Smooth muscle cell (in vitro differentiated cells): Measurements from ENCODE around the gene PTGDS. TPM values are rescaled to one million over a fixed set of nuclear protein-coding genes. Genes with fewer than 3 reads are reported as not detected.

Experiments used
- DNase-seq: peaks from one replicate; lab custom pipeline; 2025; ENCODE audit not compliant: unreplicated experiment; lab: John Stamatoyannopoulos, UW
- H2AFZ ChIP-seq: fragments of 200-600 bp; sonication (generic); 2 replicates; pipeline ENCODE4 v1.6.0; 2016; ENCODE audit warnings: antibody characterized with exemption, low read depth, mild to moderate bottlenecking
- H3F3A ChIP-seq: fragments of 200-600 bp; sonication (generic); 2 replicates; pipeline ENCODE4 v1.6.0; 2017; ENCODE audit warnings: antibody characterized with exemption, low read depth
- H3K27ac ChIP-seq: fragments of 200-600 bp; sonication (generic); 2 replicates; pipeline ENCODE4 v1.5.1; 2016; ENCODE audit warnings: low read depth, mild to moderate bottlenecking
- H3K27me3 ChIP-seq: fragments of 200-600 bp; sonication (generic); 2 replicates; pipeline ENCODE4 v1.6.1; 2016; ENCODE audit warnings: low read depth, mild to moderate bottlenecking
- H3K36me3 ChIP-seq: fragments of 200-600 bp; sonication (generic); 2 replicates; pipeline ENCODE4 v1.5.1; 2016; ENCODE audit warnings: low read depth
- H3K4me1 ChIP-seq: fragments of 200-600 bp; sonication (generic); 2 replicates; pipeline ENCODE4 v1.5.1; 2016; ENCODE audit warnings: low read depth
- H3K4me2 ChIP-seq: fragments of 200-600 bp; sonication (generic); 2 replicates; pipeline ENCODE4 v1.6.0; 2016; ENCODE audit warnings: mild to moderate bottlenecking
- H3K4me3 ChIP-seq: fragments of 200-600 bp; sonication (generic); 2 replicates; pipeline ENCODE4 v1.5.1; 2016; ENCODE audit warnings: mild to moderate bottlenecking
- H3K79me2 ChIP-seq: fragments of 200-600 bp; sonication (generic); 2 replicates; pipeline ENCODE4 v1.6.0; 2016; ENCODE audit warnings: low read depth, mild to moderate bottlenecking
- H3K9ac ChIP-seq: fragments of 200-600 bp; sonication (generic); 2 replicates; pipeline ENCODE4 v1.6.0; 2016; ENCODE audit warnings: low read depth
- H3K9me3 ChIP-seq: fragments of 200-600 bp; sonication (generic); replicated peaks from 2 replicates; pipeline ENCODE4 v1.5.1; 2016; ENCODE audit warnings: low read depth
- H4K20me1 ChIP-seq: fragments of 200-600 bp; sonication (generic); 2 replicates; pipeline ENCODE4 v1.6.0; 2016; ENCODE audit warnings: low read depth
- WGBS: methylation state at CpG from one replicate; pipeline ENCODE4 v1.1.7; 2016; ENCODE audit warnings: low lambda C conversion rate; 5-methylcytosine and 5-hydroxymethylcytosine counted together
- polyA plus RNA-seq: library from polyadenylated mRNA; unstranded; fragments of >200 nt; fragmentation: Nextera tagmentation; extraction: Ambion mirVana; gene quantifications from 2 replicates; pipeline ENCODE4 v1.2.1, GENCODE V29; 2016
- total RNA-seq: library from RNA; depleted of rRNA; stranded (reverse); fragments of >200 nt; gene quantifications from 2 replicates; pipeline ENCODE4 v1.2.3, GENCODE V29; 2014
- TF ChIP-seq, protein P1 (sequence below): fragments of 200-600 bp; sonication (generic); IDR thresholded peaks from 2 replicates; pipeline ENCODE4 v1.5.1; 2017; ENCODE audit warnings: borderline replicate concordance, mild to moderate bottlenecking, antibody characterized with exemption; ENCODE audit not compliant: insufficient read depth, poor library complexity, severe bottlenecking

Gene PTGDS
- total and polyA plus RNA-seq, 2 experiments from 2014 or later: 119 to 611 TPM

- no peak for DNase-seq
- WGBS: 94% methylated on average over 6 of the region's 6 CpGs
- Histone ChIP-seq H3F3A (no peaks in the 10 kb centered on the region), H3K4me2 (no peak overlapping the region), H3K27ac (no peak overlapping the region), H3K9me3 (no peaks in the 10 kb centered on the region), H3K36me3 (no peaks in the 10 kb centered on the region), H2AFZ (no peak overlapping the region), H4K20me1 (no peaks in the 10 kb centered on the region), H3K9ac (no peak overlapping the region), H3K4me1 (no peaks in the 10 kb centered on the region), H3K79me2 (no peaks in the 10 kb centered on the region), H3K4me3 (no peak overlapping the region), H3K27me3 (no peaks in the 10 kb centered on the region)
- TF ChIP-seq, protein P1, sequence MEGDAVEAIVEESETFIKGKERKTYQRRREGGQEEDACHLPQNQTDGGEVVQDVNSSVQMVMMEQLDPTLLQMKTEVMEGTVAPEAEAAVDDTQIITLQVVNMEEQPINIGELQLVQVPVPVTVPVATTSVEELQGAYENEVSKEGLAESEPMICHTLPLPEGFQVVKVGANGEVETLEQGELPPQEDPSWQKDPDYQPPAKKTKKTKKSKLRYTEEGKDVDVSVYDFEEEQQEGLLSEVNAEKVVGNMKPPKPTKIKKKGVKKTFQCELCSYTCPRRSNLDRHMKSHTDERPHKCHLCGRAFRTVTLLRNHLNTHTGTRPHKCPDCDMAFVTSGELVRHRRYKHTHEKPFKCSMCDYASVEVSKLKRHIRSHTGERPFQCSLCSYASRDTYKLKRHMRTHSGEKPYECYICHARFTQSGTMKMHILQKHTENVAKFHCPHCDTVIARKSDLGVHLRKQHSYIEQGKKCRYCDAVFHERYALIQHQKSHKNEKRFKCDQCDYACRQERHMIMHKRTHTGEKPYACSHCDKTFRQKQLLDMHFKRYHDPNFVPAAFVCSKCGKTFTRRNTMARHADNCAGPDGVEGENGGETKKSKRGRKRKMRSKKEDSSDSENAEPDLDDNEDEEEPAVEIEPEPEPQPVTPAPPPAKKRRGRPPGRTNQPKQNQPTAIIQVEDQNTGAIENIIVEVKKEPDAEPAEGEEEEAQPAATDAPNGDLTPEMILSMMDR: no peak
Observed at GRCh38 chr9:136957901-136958300, 19.4 kb upstream of the PTGDS start.

- H3K27me3 ChIP-seq: no peaks in the 10 kb centered on the region
- H4K20me1 ChIP-seq: no peaks in the 10 kb centered on the region
- no peaks in the 10 kb centered on the region for H3F3A ChIP-seq
- no peak for DNase-seq
- no peaks in the 10 kb centered on the region for H3K4me1 ChIP-seq
- H3K4me3 ChIP-seq: no peak overlapping the region
- 96% methylated on average over 6 of the region's 7 CpGs for WGBS
- no peaks in the 10 kb centered on the region for H3K79me2 ChIP-seq
- no peak overlapping the region for H3K27ac ChIP-seq
- no peak overlapping the region for H3K9ac ChIP-seq
- no peaks in the 10 kb centered on the region for H3K36me3 ChIP-seq
- H3K4me2 ChIP-seq: no peak overlapping the region
- H3K9me3 ChIP-seq: no peaks in the 10 kb centered on the region
- no peak overlapping the region for H2AFZ ChIP-seq
- TF ChIP-seq, protein P1: no peak
Observed at GRCh38 chr9:136958473-136958872, 18.8 kb upstream of the PTGDS start.

GRCh38 chr9:136958898-136959850, 18.1 kb upstream of the PTGDS start:
- Histone ChIP-seq H3K36me3 (no peaks in the 10 kb centered on the region), H3K79me2 (no peaks in the 10 kb centered on the region), H3K27me3 (no peaks in the 10 kb centered on the region), H4K20me1 (no peaks in the 10 kb centered on the region), H3K27ac (no peak overlapping the region), H3K9me3 (no peaks in the 10 kb centered on the region), H3K4me3 (no peak overlapping the region), H3K9ac (no peak overlapping the region), H2AFZ (no peak overlapping the region), H3F3A (no peaks in the 10 kb centered on the region), H3K4me1 (no peaks in the 10 kb centered on the region), H3K4me2 (no peak overlapping the region)
- 88% methylated on average over 28 of the region's 28 CpGs for WGBS
- TF ChIP-seq, protein P1: no peak
- no peak for DNase-seq
